ENCODE measurements around the gene DMD.

Gene DMD

DNA sequence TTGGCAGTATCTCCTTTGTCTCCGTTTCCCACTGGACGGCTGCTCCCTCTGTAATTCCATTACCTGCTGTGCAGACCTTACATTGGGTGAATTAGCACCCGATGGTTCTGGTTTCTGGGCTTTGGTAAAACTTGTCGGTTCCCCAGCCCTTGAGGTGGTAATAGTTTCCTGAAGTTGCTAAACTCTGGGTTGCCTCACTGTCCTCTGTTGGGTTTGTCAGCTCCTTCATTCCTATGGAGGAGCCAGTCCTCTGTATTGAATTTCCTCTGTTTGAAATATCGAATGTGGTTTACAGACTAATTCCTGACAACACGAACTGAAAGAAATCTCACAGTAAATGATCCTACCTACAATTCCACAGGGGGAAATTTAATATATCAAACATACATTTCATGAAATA lies 1548.2 kb downstream of the DMD start:
- Mint-ChIP-seq H3K27me3 (ENCODE audit: low read depth) (no peaks in the 10 kb centered on the region), H3K27ac (no peak overlapping the region), H3K4me3 (no peak overlapping the region), H3K4me1 (ENCODE audit: low read depth) (no peaks in the 10 kb centered on the region), H3K36me3 (ENCODE audit: low read depth) (no peaks in the 10 kb centered on the region), H3K9me3 (no peaks in the 10 kb centered on the region)
- DNase-seq (ENCODE audit: low spot score), result no peak

- Mint-ChIP-seq H3K36me3 (ENCODE audit: low read depth) (no peaks in the 10 kb centered on the region), H3K4me1 (ENCODE audit: low read depth) (no peaks in the 10 kb centered on the region), H3K4me3 (no peak overlapping the region), H3K9me3 (no peaks in the 10 kb centered on the region), H3K27me3 (ENCODE audit: low read depth) (no peaks in the 10 kb centered on the region), H3K27ac (no peak overlapping the region)
- no peak for DNase-seq (ENCODE audit: low spot score)
Measured at GRCh38 chrX:31661280-31661810, 1550.0 kb downstream of the DMD start.

GRCh38 chrX:31658360-31658759 lies 1553.0 kb downstream of the DMD start:
- Mint-ChIP-seq H3K27ac (no peak overlapping the region), H3K27me3 (ENCODE audit: low read depth) (no peaks in the 10 kb centered on the region), H3K36me3 (ENCODE audit: low read depth) (no peaks in the 10 kb centered on the region), H3K4me1 (ENCODE audit: low read depth) (no peaks in the 10 kb centered on the region), H3K9me3 (no peaks in the 10 kb centered on the region), H3K4me3 (no peak overlapping the region)
- DNase-seq (ENCODE audit: low spot score), result no peak

DNA sequence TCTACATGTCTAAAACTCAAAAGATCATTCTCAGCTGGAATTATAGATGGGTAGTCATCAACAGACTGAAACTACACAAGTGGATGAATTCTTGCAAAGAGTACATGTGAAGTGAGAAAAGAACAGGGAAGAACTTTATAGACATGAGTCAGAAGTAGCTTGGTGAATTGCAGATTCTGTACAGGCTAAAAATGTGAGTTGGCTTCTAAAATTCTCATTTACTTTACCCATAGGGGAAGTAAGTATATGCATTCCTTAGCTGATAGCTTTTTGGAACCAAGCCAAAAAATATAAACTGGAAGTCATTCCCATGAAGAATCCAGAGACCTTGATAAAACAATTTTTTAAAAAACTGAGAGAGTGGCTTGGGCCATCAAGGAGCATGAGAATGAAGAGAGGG lies 1555.3 kb downstream of the DMD start:
- H3K27ac Mint-ChIP-seq, result no peak overlapping the region
- H3K4me3 Mint-ChIP-seq, result no peak overlapping the region
- H3K27me3 Mint-ChIP-seq (ENCODE audit: low read depth), result no peaks in the 10 kb centered on the region
- no peak for DNase-seq (ENCODE audit: low spot score)
- no peaks in the 10 kb centered on the region for H3K36me3 Mint-ChIP-seq (ENCODE audit: low read depth)
- no peaks in the 10 kb centered on the region for H3K9me3 Mint-ChIP-seq
- no peaks in the 10 kb centered on the region for H3K4me1 Mint-ChIP-seq (ENCODE audit: low read depth)

GRCh38 chrX:31653422-31653821 lies 1557.9 kb downstream of the DMD start:
- Mint-ChIP-seq H3K27me3 (ENCODE audit: low read depth) (no peaks in the 10 kb centered on the region), H3K36me3 (ENCODE audit: low read depth) (no peaks in the 10 kb centered on the region), H3K4me1 (ENCODE audit: low read depth) (no peaks in the 10 kb centered on the region), H3K9me3 (no peaks in the 10 kb centered on the region), H3K27ac (no peak overlapping the region), H3K4me3 (no peak overlapping the region)
- DNase-seq (ENCODE audit: low spot score), result no peak

- no peak overlapping the region for H3K27ac Mint-ChIP-seq
- H3K4me3 Mint-ChIP-seq, result no peak overlapping the region
- no peaks in the 10 kb centered on the region for H3K4me1 Mint-ChIP-seq (ENCODE audit: low read depth)
- no peak for DNase-seq (ENCODE audit: low spot score)
- no peaks in the 10 kb centered on the region for H3K9me3 Mint-ChIP-seq
- no peaks in the 10 kb centered on the region for H3K27me3 Mint-ChIP-seq (ENCODE audit: low read depth)
- no peaks in the 10 kb centered on the region for H3K36me3 Mint-ChIP-seq (ENCODE audit: low read depth)
Measured at GRCh38 chrX:31652650-31653049, 1558.7 kb downstream of the DMD start.

GRCh38 chrX:31649201-31649600 lies 1562.1 kb downstream of the DMD start:
- no peak for DNase-seq (ENCODE audit: low spot score)
- H3K27ac Mint-ChIP-seq, result no peak overlapping the region
- H3K4me1 Mint-ChIP-seq (ENCODE audit: low read depth), result no peaks in the 10 kb centered on the region
- H3K4me3 Mint-ChIP-seq, result no peak overlapping the region
- no peaks in the 10 kb centered on the region for H3K36me3 Mint-ChIP-seq (ENCODE audit: low read depth)
- H3K9me3 Mint-ChIP-seq, result no peaks in the 10 kb centered on the region
- H3K27me3 Mint-ChIP-seq (ENCODE audit: low read depth), result no peaks in the 10 kb centered on the region

- Mint-ChIP-seq H3K9me3 (no peaks in the 10 kb centered on the region), H3K27ac (no peak overlapping the region), H3K36me3 (ENCODE audit: low read depth) (no peaks in the 10 kb centered on the region), H3K4me3 (no peak overlapping the region), H3K4me1 (ENCODE audit: low read depth) (no peaks in the 10 kb centered on the region), H3K27me3 (ENCODE audit: low read depth) (no peaks in the 10 kb centered on the region)
- no peak for DNase-seq (ENCODE audit: low spot score)
Measured at GRCh38 chrX:31633349-31633748, 1578.0 kb downstream of the DMD start.

DNA sequence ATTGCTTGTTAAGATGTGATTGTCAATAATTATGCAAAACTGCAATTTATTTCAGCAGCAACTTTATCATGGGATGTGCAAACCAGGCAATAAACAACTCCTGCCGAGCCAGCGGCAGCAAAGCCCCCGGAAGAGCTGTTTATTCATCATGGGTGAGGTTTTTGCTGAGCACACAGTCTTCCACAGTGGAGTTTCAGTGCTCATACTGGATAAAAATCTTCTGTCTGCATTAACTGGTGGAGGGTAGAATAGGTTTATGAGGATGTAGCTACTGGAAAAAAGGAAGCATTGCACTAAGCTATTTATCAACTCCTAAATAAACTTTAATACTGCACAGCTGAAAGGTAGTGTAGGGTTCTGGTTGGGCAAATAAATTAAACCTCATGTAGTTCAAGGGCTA lies 1582.2 kb downstream of the DMD start:
- no peak for DNase-seq (ENCODE audit: low spot score)
- H3K4me3 Mint-ChIP-seq, result no peak overlapping the region
- no peak overlapping the region for H3K27ac Mint-ChIP-seq
- H3K36me3 Mint-ChIP-seq (ENCODE audit: low read depth), result no peaks in the 10 kb centered on the region
- H3K9me3 Mint-ChIP-seq, result no peaks in the 10 kb centered on the region
- no peaks in the 10 kb centered on the region for H3K27me3 Mint-ChIP-seq (ENCODE audit: low read depth)
- H3K4me1 Mint-ChIP-seq (ENCODE audit: low read depth), result no peaks in the 10 kb centered on the region

GRCh38 chrX:31609130-31609529 lies 1602.2 kb downstream of the DMD start:
- DNase-seq (ENCODE audit: low spot score), result no peak
- Mint-ChIP-seq H3K27me3 (ENCODE audit: low read depth) (no peaks in the 10 kb centered on the region), H3K4me3 (no peak overlapping the region), H3K27ac (no peak overlapping the region), H3K9me3 (no peaks in the 10 kb centered on the region), H3K4me1 (ENCODE audit: low read depth) (no peaks in the 10 kb centered on the region), H3K36me3 (ENCODE audit: low read depth) (no peaks in the 10 kb centered on the region)

DNA sequence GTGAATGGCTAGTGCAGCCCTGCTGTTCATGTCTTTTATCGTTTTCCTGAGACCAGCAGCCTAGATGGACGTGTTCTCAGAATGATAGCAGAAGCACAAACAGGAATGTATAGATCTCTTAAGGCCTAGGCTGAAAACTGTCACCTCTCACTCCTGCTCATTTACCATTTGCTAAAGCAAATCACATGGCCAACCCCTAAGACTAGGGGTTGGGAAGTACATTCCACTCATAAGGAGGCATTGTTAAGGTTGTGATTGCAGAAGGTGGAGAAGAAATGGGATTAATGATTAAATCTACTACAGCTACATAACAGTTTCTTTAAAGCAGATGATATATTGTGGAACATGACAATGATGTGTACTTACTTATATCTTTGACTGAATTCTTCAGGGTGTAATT lies 1602.7 kb downstream of the DMD start:
- no peaks in the 10 kb centered on the region for H3K9me3 Mint-ChIP-seq
- no peaks in the 10 kb centered on the region for H3K27me3 Mint-ChIP-seq (ENCODE audit: low read depth)
- no peaks in the 10 kb centered on the region for H3K4me1 Mint-ChIP-seq (ENCODE audit: low read depth)
- DNase-seq (ENCODE audit: low spot score), result no peak
- no peaks in the 10 kb centered on the region for H3K36me3 Mint-ChIP-seq (ENCODE audit: low read depth)
- H3K27ac Mint-ChIP-seq, result no peak overlapping the region
- H3K4me3 Mint-ChIP-seq, result no peak overlapping the region

DNA sequence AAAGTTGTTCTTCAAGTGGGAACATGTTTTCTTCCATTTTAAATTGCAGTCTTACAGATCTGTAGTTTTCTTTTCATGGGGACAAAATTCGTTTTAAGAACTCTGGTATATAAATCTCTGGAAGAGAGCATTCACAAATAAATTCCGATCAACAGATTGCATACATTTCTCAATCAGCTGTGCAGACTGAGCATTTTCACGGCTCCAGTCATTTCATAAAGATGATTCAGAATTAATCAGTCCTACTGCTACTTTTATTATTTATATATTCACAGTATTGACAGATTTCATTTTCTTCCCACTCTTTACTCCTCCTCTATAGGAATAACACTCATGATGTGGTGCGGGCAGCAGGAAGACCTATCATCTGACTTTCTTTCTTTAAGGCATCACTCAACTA lies 1604.6 kb downstream of the DMD start:
- Mint-ChIP-seq H3K36me3 (ENCODE audit: low read depth) (no peaks in the 10 kb centered on the region), H3K27ac (no peak overlapping the region), H3K4me3 (no peak overlapping the region), H3K27me3 (ENCODE audit: low read depth) (no peaks in the 10 kb centered on the region), H3K9me3 (no peaks in the 10 kb centered on the region), H3K4me1 (ENCODE audit: low read depth) (no peaks in the 10 kb centered on the region)
- DNase-seq (ENCODE audit: low spot score), result no peak

DNA sequence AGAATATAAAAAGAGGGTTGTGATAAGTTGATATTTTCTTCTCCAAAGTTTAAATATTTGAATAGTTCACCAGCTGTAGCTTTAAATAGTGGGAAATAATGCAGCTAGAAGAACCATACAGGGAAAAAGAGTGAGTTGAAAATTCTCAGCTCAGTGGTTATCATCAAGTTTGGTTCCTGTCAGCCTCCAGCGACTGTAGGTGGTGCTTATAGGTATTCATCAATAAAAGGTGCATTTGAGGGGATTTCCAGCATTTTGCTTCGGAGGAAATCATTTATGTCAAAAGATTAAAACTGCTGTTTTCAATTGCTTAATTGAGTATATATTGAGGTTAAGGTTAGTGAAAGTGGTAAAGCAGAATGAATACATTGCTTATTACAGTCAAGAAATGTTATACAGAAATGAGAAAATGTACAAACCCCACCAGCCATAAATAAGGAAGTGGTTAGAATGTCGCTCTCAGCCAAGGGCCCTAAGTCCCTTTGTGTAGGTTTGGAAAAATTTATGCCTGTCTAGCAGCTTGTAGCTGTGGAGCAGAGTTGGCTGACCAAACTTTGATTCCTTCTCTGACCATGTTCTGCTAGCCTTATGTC lies 1606.6 kb downstream of the DMD start:
- DNase-seq (ENCODE audit: low spot score), result no peak
- Mint-ChIP-seq H3K9me3 (no peaks in the 10 kb centered on the region), H3K4me3 (no peak overlapping the region), H3K4me1 (ENCODE audit: low read depth) (no peaks in the 10 kb centered on the region), H3K27ac (no peak overlapping the region), H3K36me3 (ENCODE audit: low read depth) (no peaks in the 10 kb centered on the region), H3K27me3 (ENCODE audit: low read depth) (no peaks in the 10 kb centered on the region)

DNA sequence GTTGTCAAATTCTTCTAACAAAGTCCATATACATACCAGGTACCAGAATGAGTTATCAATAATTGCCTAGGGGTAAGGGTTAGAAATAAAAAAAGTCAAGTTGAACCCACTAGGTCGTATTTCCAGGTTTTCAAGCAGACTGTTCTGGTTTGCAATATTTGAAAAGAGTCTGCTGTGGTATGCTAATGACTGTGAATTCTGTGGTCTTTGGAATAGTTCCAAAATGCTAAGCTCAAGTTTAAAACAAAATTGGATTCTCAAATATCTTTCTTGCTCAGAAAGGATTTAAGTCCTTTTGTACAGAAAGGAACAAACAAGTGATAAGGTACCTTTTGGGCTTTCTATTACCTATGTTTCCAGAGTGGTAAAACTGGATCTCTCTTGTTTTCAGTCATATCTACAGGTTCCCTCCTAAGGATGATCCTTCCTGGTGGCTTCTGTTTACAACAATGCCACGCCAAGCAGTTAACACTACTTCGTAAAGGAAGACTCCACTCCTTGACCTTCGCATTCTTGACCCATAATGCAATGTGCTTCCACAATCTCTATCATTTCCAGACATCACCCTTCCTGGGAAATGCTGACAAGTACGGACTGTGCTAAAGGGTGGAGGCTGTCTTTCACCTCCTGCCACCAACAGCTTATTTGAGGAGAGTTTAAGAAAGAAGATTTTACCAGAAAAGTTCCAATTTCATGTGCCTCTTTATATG lies 1607.8 kb downstream of the DMD start:
- no peak for DNase-seq (ENCODE audit: low spot score)
- H3K36me3 Mint-ChIP-seq (ENCODE audit: low read depth), result no peaks in the 10 kb centered on the region
- no peak overlapping the region for H3K27ac Mint-ChIP-seq
- no peaks in the 10 kb centered on the region for H3K4me1 Mint-ChIP-seq (ENCODE audit: low read depth)
- H3K27me3 Mint-ChIP-seq (ENCODE audit: low read depth), result no peaks in the 10 kb centered on the region
- H3K4me3 Mint-ChIP-seq, result no peak overlapping the region
- H3K9me3 Mint-ChIP-seq, result no peaks in the 10 kb centered on the region

- no peak overlapping the region for H3K4me3 Mint-ChIP-seq
- H3K9me3 Mint-ChIP-seq, result no peaks in the 10 kb centered on the region
- H3K36me3 Mint-ChIP-seq (ENCODE audit: low read depth), result no peaks in the 10 kb centered on the region
- H3K27ac Mint-ChIP-seq, result no peak overlapping the region
- no peaks in the 10 kb centered on the region for H3K4me1 Mint-ChIP-seq (ENCODE audit: low read depth)
- H3K27me3 Mint-ChIP-seq (ENCODE audit: low read depth), result no peaks in the 10 kb centered on the region
- no peak for DNase-seq (ENCODE audit: low spot score)
Measured at GRCh38 chrX:31600823-31601222, 1610.5 kb downstream of the DMD start.

Data from T-helper 2 cell treated with Interferon-gamma antibody and Interleukin-4, amounts not matched to agents 5 μg/mL and 100 μg/mL, for 36 hours (primary cell).